ENCODE data around the gene CCL3.
"Not testable (repeated sequence)": the region's sequence is repeated elsewhere in the genome, so short reads cannot be mapped to it uniquely, and the experiment has no call there.

DNA sequence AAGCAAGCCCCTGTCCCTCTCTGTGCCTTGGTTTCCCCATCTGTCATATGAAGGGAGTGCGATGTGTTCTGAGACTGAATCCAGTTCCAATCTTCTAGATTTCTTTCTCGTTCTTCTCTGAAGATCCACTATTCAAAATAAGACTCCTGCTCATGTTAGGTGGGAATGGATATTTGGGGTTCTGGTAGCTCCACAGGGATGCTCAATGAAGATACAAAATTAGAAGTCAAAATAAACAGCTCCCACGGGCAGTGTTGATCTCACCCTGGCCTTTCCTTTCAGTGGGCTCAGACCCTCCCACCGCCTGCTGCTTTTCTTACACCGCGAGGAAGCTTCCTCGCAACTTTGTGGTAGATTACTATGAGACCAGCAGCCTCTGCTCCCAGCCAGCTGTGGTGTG, 14.3 kb upstream of the CCL3 start:
- TF ChIP-seq, protein P1, sequence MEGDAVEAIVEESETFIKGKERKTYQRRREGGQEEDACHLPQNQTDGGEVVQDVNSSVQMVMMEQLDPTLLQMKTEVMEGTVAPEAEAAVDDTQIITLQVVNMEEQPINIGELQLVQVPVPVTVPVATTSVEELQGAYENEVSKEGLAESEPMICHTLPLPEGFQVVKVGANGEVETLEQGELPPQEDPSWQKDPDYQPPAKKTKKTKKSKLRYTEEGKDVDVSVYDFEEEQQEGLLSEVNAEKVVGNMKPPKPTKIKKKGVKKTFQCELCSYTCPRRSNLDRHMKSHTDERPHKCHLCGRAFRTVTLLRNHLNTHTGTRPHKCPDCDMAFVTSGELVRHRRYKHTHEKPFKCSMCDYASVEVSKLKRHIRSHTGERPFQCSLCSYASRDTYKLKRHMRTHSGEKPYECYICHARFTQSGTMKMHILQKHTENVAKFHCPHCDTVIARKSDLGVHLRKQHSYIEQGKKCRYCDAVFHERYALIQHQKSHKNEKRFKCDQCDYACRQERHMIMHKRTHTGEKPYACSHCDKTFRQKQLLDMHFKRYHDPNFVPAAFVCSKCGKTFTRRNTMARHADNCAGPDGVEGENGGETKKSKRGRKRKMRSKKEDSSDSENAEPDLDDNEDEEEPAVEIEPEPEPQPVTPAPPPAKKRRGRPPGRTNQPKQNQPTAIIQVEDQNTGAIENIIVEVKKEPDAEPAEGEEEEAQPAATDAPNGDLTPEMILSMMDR (IDR thresholded peaks at IDR 0.05; ENCODE audit: poor library complexity, severe bottlenecking), result not testable (repeated sequence)
- not testable (repeated sequence) for TF ChIP-seq MXI1 (conservative IDR thresholded peaks at IDR 0.05; ENCODE audit: poor library complexity, severe bottlenecking); EZH2 (IDR thresholded peaks at IDR 0.05; ENCODE audit: borderline replicate concordance, insufficient read depth, low read length, poor library complexity, severe bottlenecking); EP300 (conservative IDR thresholded peaks at IDR 0.05; ENCODE audit: poor library complexity, severe bottlenecking)

Measured in neural cell (in vitro differentiated cells).